Mesenchymal stem cell (in vitro differentiated cells and primary cell): ENCODE data around the gene MVB12B.
A peak's percentile ranks its signal among the peaks of the same experiment; 100 is the strongest.

Source experiments
- DNase-seq: peaks from one replicate; pipeline ENCODE4 v3.0.0-alpha.2; 2013
- H2AFZ ChIP-seq: one replicate; pipeline ENCODE4 v1.6.1; 2013; ENCODE audit warnings: low read depth, mild to moderate bottlenecking, control low read depth, inconsistent platforms, low read length, moderate library complexity
- H2AK5ac ChIP-seq: 2 replicates; pipeline ENCODE4 v1.6.1; 2013; ENCODE audit warnings: low read length, moderate library complexity, mild to moderate bottlenecking, inconsistent platforms; ENCODE audit not compliant: severe bottlenecking
- H2BK120ac ChIP-seq: one replicate; pipeline ENCODE4 v1.6.1; 2013; ENCODE audit warnings: low read depth, mild to moderate bottlenecking, inconsistent platforms, low read length, moderate library complexity
- H2BK12ac ChIP-seq, 2 experiments: one replicate each; pipeline ENCODE4 v1.6.1; 2013; ENCODE audit warnings: inconsistent platforms in 2 of 2, low read length in 2 of 2, mild to moderate bottlenecking in 2 of 2, moderate library complexity in 2 of 2, control low read depth in 1 of 2
- H2BK15ac ChIP-seq: one replicate; pipeline ENCODE4 v1.6.1; 2013; ENCODE audit warnings: mild to moderate bottlenecking, low read depth, inconsistent platforms; ENCODE audit not compliant: poor library complexity, severe bottlenecking
- H2BK5ac ChIP-seq: 2 replicates; pipeline ENCODE4 v1.6.1; 2013; ENCODE audit warnings: low read depth, mild to moderate bottlenecking, low read length, control low read depth, inconsistent platforms; ENCODE audit not compliant: poor library complexity, severe bottlenecking
- H3K14ac ChIP-seq, 2 experiments: one replicate each; pipeline ENCODE4 v1.6.1; 2013; ENCODE audit warnings: inconsistent platforms in 2 of 2, low read length in 2 of 2, control low read depth in 1 of 2, mild to moderate bottlenecking in 1 of 2, moderate library complexity in 1 of 2
- H3K18ac ChIP-seq, 2 experiments: one replicate each; pipeline ENCODE4 v1.6.1; 2013; ENCODE audit warnings: inconsistent platforms in 2 of 2, low read length in 2 of 2, control low read depth in 1 of 2, low read depth in 1 of 2, mild to moderate bottlenecking in 1 of 2
- H3K23ac ChIP-seq, 2 experiments: one replicate each; pipeline ENCODE4 v1.6.1; 2013; ENCODE audit warnings: inconsistent platforms in 2 of 2, low read length in 2 of 2, mild to moderate bottlenecking in 2 of 2, moderate library complexity in 2 of 2, control low read depth in 1 of 2
- H3K27ac ChIP-seq: 2 replicates; pipeline ENCODE4 v1.5.1; 2013; ENCODE audit warnings: mild to moderate bottlenecking, moderate library complexity, low read length, control low read depth, inconsistent platforms; ENCODE audit not compliant: poor library complexity, severe bottlenecking
- H3K27me3 ChIP-seq, 2 experiments: 2 replicates each; pipeline versions ENCODE4 v1.6.1 to v1.7.0; 2013; ENCODE audit warnings: low read length in 2 of 2, mild to moderate bottlenecking in 2 of 2, moderate library complexity in 2 of 2, control low read depth in 1 of 2, inconsistent platforms in 1 of 2; ENCODE audit not compliant: control insufficient read depth in 1 of 2, insufficient read depth in 1 of 2
- H3K36me3 ChIP-seq, 2 experiments: 2 replicates each; pipeline versions ENCODE4 v1.6.1 to v1.7.0; 2013; ENCODE audit warnings: low read length in 2 of 2, control low read depth in 1 of 2, inconsistent platforms in 1 of 2, low read depth in 1 of 2, mild to moderate bottlenecking in 1 of 2; ENCODE audit not compliant: insufficient read depth in 2 of 2, control insufficient read depth in 1 of 2
- H3K4ac ChIP-seq, 2 experiments: one replicate each; pipeline ENCODE4 v1.6.1; 2013; ENCODE audit warnings: inconsistent platforms in 2 of 2, low read length in 2 of 2, mild to moderate bottlenecking in 2 of 2, moderate library complexity in 2 of 2, control low read depth in 1 of 2, low read depth in 1 of 2
- H3K4me1 ChIP-seq: 2 replicates; pipeline ENCODE4 v1.6.1; 2013; ENCODE audit warnings: low read depth, low read length, control low read depth; ENCODE audit not compliant: control insufficient read depth, insufficient read depth
- H3K4me2 ChIP-seq: 2 replicates; pipeline ENCODE4 v1.6.1; 2013; ENCODE audit warnings: low read length, mild to moderate bottlenecking, inconsistent platforms; ENCODE audit not compliant: poor library complexity, severe bottlenecking
- H3K4me3 ChIP-seq, 2 experiments: 2 replicates each; pipeline versions ENCODE4 v1.5.1 to v1.7.0; 2013; ENCODE audit warnings: low read length in 2 of 2, mild to moderate bottlenecking in 2 of 2, control low read depth in 1 of 2, low read depth in 1 of 2; ENCODE audit not compliant: insufficient read depth in 1 of 2
- H3K79me1 ChIP-seq: replicated peaks from 2 replicates; pipeline ENCODE4 v1.6.1; 2013; ENCODE audit warnings: mild to moderate bottlenecking, control low read depth, low read length, inconsistent platforms; ENCODE audit not compliant: poor library complexity, severe bottlenecking
- H3K9ac ChIP-seq: 2 replicates; pipeline ENCODE4 v1.7.0; 2013; ENCODE audit warnings: mild to moderate bottlenecking, low read length, moderate library complexity
- H3K9me3 ChIP-seq: 2 replicates; pipeline ENCODE4 v1.7.0; 2013; ENCODE audit warnings: mild to moderate bottlenecking, low read length; ENCODE audit not compliant: control insufficient read depth
- H4K8ac ChIP-seq: one replicate; pipeline ENCODE4 v1.6.1; 2013; ENCODE audit warnings: inconsistent platforms, mild to moderate bottlenecking, low read length, moderate library complexity
- H4K91ac ChIP-seq: one replicate; pipeline ENCODE4 v1.6.1; 2013; ENCODE audit warnings: mild to moderate bottlenecking, low read length, inconsistent platforms
- WGBS: methylation state at CpG from one replicate; pipeline ENCODE4 v1.1.7; 2013; ENCODE audit warnings: mixed read lengths; 5-methylcytosine and 5-hydroxymethylcytosine counted together

The MVB12B gene

DNA sequence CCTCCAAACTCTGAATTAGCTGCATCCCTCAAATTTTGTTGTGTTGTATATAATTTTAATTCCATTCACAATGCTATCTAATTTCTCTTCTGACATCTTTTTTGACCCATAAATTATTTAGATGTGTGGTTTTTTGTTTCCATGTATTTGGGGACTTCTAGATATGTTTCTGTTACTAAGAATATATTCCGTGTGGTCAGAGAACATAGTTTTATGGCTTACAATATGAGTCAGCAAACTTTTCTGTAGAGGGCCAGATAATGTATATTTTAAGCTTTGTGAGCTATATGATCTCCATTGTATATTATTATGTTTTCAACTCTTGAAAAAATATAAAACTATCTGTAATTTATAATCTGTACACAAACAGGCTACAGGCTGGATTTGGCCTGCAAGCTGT is 33.4 kb downstream of the MVB12B start:
- no peak overlapping the region for H3K23ac ChIP-seq
- no peak overlapping the region for H3K9ac ChIP-seq
- no peak overlapping the region for H2BK120ac ChIP-seq
- no peak overlapping the region for H2AFZ ChIP-seq
- H4K8ac ChIP-seq = no peak overlapping the region
- H2BK15ac ChIP-seq = no peak overlapping the region
- no peak overlapping the region for H2AK5ac ChIP-seq
- no peaks in the 10 kb centered on the region for H3K27me3 ChIP-seq
- no peaks in the 10 kb centered on the region for H3K36me3 ChIP-seq
- no peak overlapping the region for H3K4me2 ChIP-seq
- peaks cover 10% of the 10 kb centered on the region for H3K79me1 ChIP-seq
- no peak overlapping the region for H3K27ac ChIP-seq
- H3K14ac ChIP-seq = no peak overlapping the region
- no peak overlapping the region for H3K4ac ChIP-seq
- DNase-seq = no peak
- H3K4me1 ChIP-seq = no peaks in the 10 kb centered on the region
- 88% methylated on average over 1 of the region's 1 CpG for WGBS
- peaks cover 54% of the 10 kb centered on the region for H3K9me3 ChIP-seq
- no peak overlapping the region for H2BK12ac ChIP-seq
- no peak overlapping the region for H4K91ac ChIP-seq
- H3K4me3 ChIP-seq = no peak overlapping the region
- no peak overlapping the region for H3K18ac ChIP-seq
- H2BK5ac ChIP-seq = no peak overlapping the region

DNA sequence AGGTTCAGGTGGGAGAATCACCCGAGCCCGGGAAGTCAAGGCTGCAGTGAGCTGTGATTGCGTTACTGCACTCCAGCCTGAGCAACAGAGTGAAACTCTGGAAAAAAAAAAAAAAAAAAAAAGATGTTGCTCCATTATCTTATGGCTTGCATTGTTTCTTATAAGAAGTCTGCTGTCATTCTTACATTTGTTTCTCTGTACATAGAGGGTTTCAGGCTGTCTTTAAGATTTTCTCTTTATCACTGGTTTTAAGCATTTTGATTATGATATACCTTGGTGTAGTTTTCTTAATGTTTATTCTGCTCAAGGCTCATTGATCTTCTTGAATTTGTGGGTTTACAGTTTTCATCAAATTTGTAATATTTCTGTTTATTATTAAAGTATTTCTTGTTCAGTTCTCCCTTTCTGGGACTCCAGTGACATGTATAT is 35.2 kb downstream of the MVB12B start:
- H3K27me3 ChIP-seq = no peaks in the 10 kb centered on the region
- H3K18ac ChIP-seq = no peak overlapping the region
- H3K9ac ChIP-seq = no peak overlapping the region
- H3K36me3 ChIP-seq = no peaks in the 10 kb centered on the region
- H3K4ac ChIP-seq = no peak overlapping the region
- H2AK5ac ChIP-seq = no peak overlapping the region
- no peak overlapping the region for H4K91ac ChIP-seq
- H2BK15ac ChIP-seq = no peak overlapping the region
- H3K27ac ChIP-seq = no peak overlapping the region
- DNase-seq = no peak
- no peak overlapping the region for H2BK5ac ChIP-seq
- peaks cover 54% of the 10 kb centered on the region for H3K9me3 ChIP-seq
- no peak overlapping the region for H3K4me3 ChIP-seq
- H2BK120ac ChIP-seq = no peak overlapping the region
- no peak overlapping the region for H2BK12ac ChIP-seq
- no peaks in the 10 kb centered on the region for H3K4me1 ChIP-seq
- no peak overlapping the region for H3K14ac ChIP-seq
- H3K4me2 ChIP-seq = no peak overlapping the region
- WGBS = 83% methylated on average over 3 of the region's 3 CpGs
- no peak overlapping the region for H3K23ac ChIP-seq
- peaks cover 7% of the 10 kb centered on the region for H3K79me1 ChIP-seq
- H2AFZ ChIP-seq = no peak overlapping the region
- no peak overlapping the region for H4K8ac ChIP-seq

DNA sequence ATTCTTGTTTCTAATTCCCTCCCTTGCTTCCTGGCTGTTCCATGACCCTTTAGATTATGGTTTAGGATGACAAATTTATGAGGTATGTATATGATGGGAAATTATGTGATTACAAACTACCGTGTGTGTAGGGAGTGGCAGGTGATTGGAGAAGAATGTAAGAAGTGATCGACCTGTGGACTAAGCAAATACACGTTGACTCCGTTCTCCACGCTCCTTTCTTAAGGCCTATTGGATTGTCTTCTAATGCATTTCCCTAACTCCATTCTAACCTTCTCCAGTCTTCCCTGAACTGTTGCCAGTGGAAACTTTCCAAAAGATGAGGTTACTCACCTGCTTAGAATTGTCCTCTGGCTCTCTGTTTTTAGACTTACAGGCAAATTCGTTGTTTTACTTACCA is 36.6 kb downstream of the MVB12B start:
- Histone ChIP-seq H2BK5ac (no peak overlapping the region), H3K18ac (no peak overlapping the region), H4K91ac (no peak overlapping the region), H2BK12ac (no peak overlapping the region), H3K4me1 (no peaks in the 10 kb centered on the region), H3K9ac (no peak overlapping the region), H3K4me3 (no peak overlapping the region), H2AK5ac (no peak overlapping the region), H3K4ac (no peak overlapping the region), H3K27ac (no peak overlapping the region), H3K79me1 (peaks cover 12% of the 10 kb centered on the region), H2BK15ac (no peak overlapping the region), H3K23ac (no peak overlapping the region), H2BK120ac (no peak overlapping the region), H2AFZ (no peak overlapping the region), H3K36me3 (no peaks in the 10 kb centered on the region), H3K14ac (no peak overlapping the region), H3K4me2 (no peak overlapping the region), H3K9me3 (peaks cover 54% of the 10 kb centered on the region), H3K27me3 (no peaks in the 10 kb centered on the region), H4K8ac (no peak overlapping the region)
- no peak for DNase-seq
- WGBS = 92% methylated on average over 5 of the region's 6 CpGs

DNA sequence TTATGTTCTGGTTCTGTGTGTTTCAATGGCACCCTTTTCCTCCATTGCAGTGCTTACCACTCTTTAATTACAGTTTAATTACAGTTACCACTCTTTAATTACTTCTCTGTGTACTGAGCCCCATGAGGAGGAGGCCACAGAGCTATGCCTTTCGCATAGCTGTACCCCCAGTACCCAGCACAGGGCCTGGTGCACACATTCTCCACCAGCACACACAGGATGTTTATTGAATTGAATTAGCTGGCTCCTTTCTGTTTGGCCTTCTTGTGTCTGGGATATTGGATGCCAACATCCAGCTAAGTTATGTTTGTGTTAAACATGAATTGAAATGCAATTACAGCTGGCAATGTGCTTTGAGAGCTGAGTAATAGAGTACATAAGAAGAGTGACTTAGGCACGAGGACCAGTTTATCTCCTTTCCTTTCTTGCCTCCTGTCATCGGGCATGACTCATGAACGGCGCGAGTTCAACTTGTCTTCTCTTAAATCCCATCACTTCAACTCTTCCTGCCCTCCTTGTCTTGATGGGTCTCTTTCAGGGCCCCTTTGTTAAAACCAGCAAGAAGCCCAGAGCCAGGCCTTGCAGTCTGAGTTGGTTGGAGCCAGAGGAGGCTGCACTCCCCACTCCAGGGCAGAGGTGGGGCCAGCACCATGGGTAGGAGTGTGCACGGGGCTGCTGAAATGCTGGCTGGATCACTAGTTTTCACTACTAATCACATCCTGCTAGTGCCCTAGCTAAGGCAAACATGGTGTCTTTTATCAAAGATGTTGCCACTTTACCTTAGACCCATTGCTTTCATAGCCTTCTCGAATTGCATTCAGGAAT is 37.4 kb downstream of the MVB12B start:
- Histone ChIP-seq H3K36me3 (no peaks in the 10 kb centered on the region), H3K4ac (no peak overlapping the region), H2AFZ (no peak overlapping the region), H2AK5ac (no peak overlapping the region), H2BK5ac (no peak overlapping the region), H3K9me3 (peaks cover 48% of the 10 kb centered on the region), H2BK120ac (no peak overlapping the region), H3K27ac (no peak overlapping the region), H3K4me3 (no peak overlapping the region), H3K18ac (no peak overlapping the region), H3K27me3 (no peaks in the 10 kb centered on the region), H2BK12ac (no peak overlapping the region), H4K91ac (no peak overlapping the region), H3K4me1 (no peaks in the 10 kb centered on the region), H3K23ac (no peak overlapping the region), H2BK15ac (no peak overlapping the region), H3K14ac (no peak overlapping the region), H3K79me1 (peaks cover 12% of the 10 kb centered on the region), H3K4me2 (no peak overlapping the region), H3K9ac (no peak overlapping the region), H4K8ac (no peak overlapping the region)
- DNase-seq = peak; percentile 2
- 94% methylated on average over 8 of the region's 8 CpGs for WGBS
